Measurements from ENCODE around the gene KRTAP4-11. TPM values are rescaled to one million over a fixed set of nuclear protein-coding genes. Genes with fewer than 3 reads are reported as not detected.
"Not testable (repeated sequence)": the region's sequence is repeated elsewhere in the genome, so short reads cannot be mapped to it uniquely, and the experiment has no call there.

The KRTAP4-11 gene
- total RNA-seq, 2 experiments from 2014 or later, result not detected

GRCh38 chr17:41126412-41126811 is 8.2 kb upstream of the KRTAP4-11 start:
- no peaks in the 10 kb centered on the region for H4K20me1 ChIP-seq (ENCODE audit: insufficient read depth, low read length)
- H3K9me2 ChIP-seq (ENCODE audit: insufficient read depth, low read length), result no peaks in the 10 kb centered on the region
- no peak for DNase-seq (ENCODE audit: low spot score)
- 0 out of 2 replicates have a peak, but pooled peaks cover 6% of the 10 kb centered on the region for H3K9me3 ChIP-seq (ENCODE audit: low read length)
- TF ChIP-seq, protein P1, sequence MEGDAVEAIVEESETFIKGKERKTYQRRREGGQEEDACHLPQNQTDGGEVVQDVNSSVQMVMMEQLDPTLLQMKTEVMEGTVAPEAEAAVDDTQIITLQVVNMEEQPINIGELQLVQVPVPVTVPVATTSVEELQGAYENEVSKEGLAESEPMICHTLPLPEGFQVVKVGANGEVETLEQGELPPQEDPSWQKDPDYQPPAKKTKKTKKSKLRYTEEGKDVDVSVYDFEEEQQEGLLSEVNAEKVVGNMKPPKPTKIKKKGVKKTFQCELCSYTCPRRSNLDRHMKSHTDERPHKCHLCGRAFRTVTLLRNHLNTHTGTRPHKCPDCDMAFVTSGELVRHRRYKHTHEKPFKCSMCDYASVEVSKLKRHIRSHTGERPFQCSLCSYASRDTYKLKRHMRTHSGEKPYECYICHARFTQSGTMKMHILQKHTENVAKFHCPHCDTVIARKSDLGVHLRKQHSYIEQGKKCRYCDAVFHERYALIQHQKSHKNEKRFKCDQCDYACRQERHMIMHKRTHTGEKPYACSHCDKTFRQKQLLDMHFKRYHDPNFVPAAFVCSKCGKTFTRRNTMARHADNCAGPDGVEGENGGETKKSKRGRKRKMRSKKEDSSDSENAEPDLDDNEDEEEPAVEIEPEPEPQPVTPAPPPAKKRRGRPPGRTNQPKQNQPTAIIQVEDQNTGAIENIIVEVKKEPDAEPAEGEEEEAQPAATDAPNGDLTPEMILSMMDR (conservative IDR thresholded peaks at IDR 0.05; ENCODE audit: low read length), result no peak
- TF ChIP-seq EZH2phosphoT487 (IDR thresholded peaks at IDR 0.05; ENCODE audit: borderline replicate concordance, low read depth, low read length), result no peak
- no peaks in the 10 kb centered on the region for H3K4me1 ChIP-seq (ENCODE audit: insufficient read depth, low read length, poor library complexity, severe bottlenecking)
- no peak overlapping the region for H2AFZ ChIP-seq (ENCODE audit: low read length)
- intact Hi-C loops (cut with micrococcal nuclease; ENCODE audit: unreplicated experiment), result no loop called here
- no peak overlapping the region for H3K4me2 ChIP-seq (ENCODE audit: low read length)
- no TSS peak for BruUV-seq (replicated peaks)
- H3K79me2 ChIP-seq (ENCODE audit: insufficient read depth, low read depth, low read length), result no peaks in the 10 kb centered on the region
- ChIA-PET POLR2A (no interaction called here), CTCF (ENCODE audit: unreplicated experiment) (no interaction called here)
- H3K27ac ChIP-seq (ENCODE audit: low read depth, low read length, poor library complexity, severe bottlenecking), result no peak overlapping the region
- no peak overlapping the region for H3K4me3 ChIP-seq (ENCODE audit: low read depth, low read length, poor library complexity, severe bottlenecking)
- no peaks in the 10 kb centered on the region for H3K36me3 ChIP-seq (ENCODE audit: insufficient read depth, low read length)

GRCh38 chr17:41125064-41125463 is 6.9 kb upstream of the KRTAP4-11 start:
- no peak for DNase-seq (ENCODE audit: low spot score)
- H3K79me2 ChIP-seq (ENCODE audit: insufficient read depth, low read depth, low read length), result no peaks in the 10 kb centered on the region
- peaks cover 6% of the 10 kb centered on the region; the same call in 1 of the 2 replicates for H3K9me3 ChIP-seq (ENCODE audit: low read length)
- POLR2A ChIA-PET, result no interaction called here
- H3K4me1 ChIP-seq (ENCODE audit: insufficient read depth, low read length, poor library complexity, severe bottlenecking), result peaks cover 10% of the 10 kb centered on the region
- H3K27ac ChIP-seq (ENCODE audit: low read depth, low read length, poor library complexity, severe bottlenecking), result no peak overlapping the region
- H4K20me1 ChIP-seq (ENCODE audit: insufficient read depth, low read length), result no peaks in the 10 kb centered on the region
- no peaks in the 10 kb centered on the region for H3K36me3 ChIP-seq (ENCODE audit: insufficient read depth, low read length)
- no peak overlapping the region for H3K4me3 ChIP-seq (ENCODE audit: low read depth, low read length, poor library complexity, severe bottlenecking)
- H2AFZ ChIP-seq (ENCODE audit: low read length), result no peak overlapping the region
- no peaks in the 10 kb centered on the region for H3K9me2 ChIP-seq (ENCODE audit: insufficient read depth, low read length)
- TF ChIP-seq, protein P1 (conservative IDR thresholded peaks at IDR 0.05; ENCODE audit: low read length), result no peak
- no peak for TF ChIP-seq EZH2phosphoT487 (IDR thresholded peaks at IDR 0.05; ENCODE audit: borderline replicate concordance, low read depth, low read length)
- H3K4me2 ChIP-seq (ENCODE audit: low read length), result no peak overlapping the region
- CTCF ChIA-PET (ENCODE audit: unreplicated experiment), result no interaction called here
- no TSS peak for BruUV-seq (replicated peaks)
- intact Hi-C loops (cut with micrococcal nuclease; ENCODE audit: unreplicated experiment), result no loop called here

DNA sequence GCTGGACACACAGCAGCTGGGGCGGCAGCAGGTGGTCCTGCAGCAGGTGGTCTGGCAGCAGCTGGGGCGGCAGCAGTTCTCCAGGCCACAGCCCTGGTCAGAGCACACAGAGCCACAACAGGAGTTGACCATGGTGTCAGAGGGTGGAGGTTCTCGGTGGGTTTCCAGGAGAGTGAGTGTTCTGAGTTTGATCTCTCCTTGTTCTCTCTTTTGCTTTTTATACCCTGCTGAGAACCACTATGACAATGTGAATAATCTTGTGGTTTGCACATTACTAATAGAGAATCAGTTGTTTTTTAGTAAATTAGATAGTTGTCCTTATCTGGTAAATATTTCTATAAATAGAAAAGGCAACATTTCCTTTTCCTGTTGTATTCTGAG is 5.8 kb upstream of the KRTAP4-11 start, which contains the start of gene KRTAP4-12:
KRTAP4-12 (minus strand) TSS at position 192 of the 381 bp plus-strand sequence; CDS start at position 132, 60 bp downstream.
- CTCF ChIA-PET (ENCODE audit: unreplicated experiment); H3K4me3 ChIP-seq (ENCODE audit: low read depth, low read length, poor library complexity, severe bottlenecking); H3K27ac ChIP-seq (ENCODE audit: low read depth, low read length, poor library complexity, severe bottlenecking); H3K79me2 ChIP-seq (ENCODE audit: insufficient read depth, low read depth, low read length); H4K20me1 ChIP-seq (ENCODE audit: insufficient read depth, low read length); H3K4me2 ChIP-seq (ENCODE audit: low read length); H3K9me2 ChIP-seq (ENCODE audit: insufficient read depth, low read length); H2AFZ ChIP-seq (ENCODE audit: low read length); BruUV-seq (replicated peaks); DNase-seq (ENCODE audit: low spot score); H3K36me3 ChIP-seq (ENCODE audit: insufficient read depth, low read length): not testable (repeated sequence)
- intact Hi-C loops (cut with micrococcal nuclease; ENCODE audit: unreplicated experiment), result loop anchor here (5.0 kb wide), 1 partner anchor 183 kb away; the partner anchor contains the start of gene KRTAP16-1
- peaks cover 11% of the 10 kb centered on the region; the same call in 1 of the 2 replicates for H3K9me3 ChIP-seq (ENCODE audit: low read length)
- H3K4me1 ChIP-seq (ENCODE audit: insufficient read depth, low read length, poor library complexity, severe bottlenecking), result peaks cover 16% of the 10 kb centered on the region
- POLR2A ChIA-PET, result interaction anchor here (0.6 kb wide), 1 partner anchor 10 kb away, joined by 3 read pairs; no protein-coding TSS in a partner anchor

GRCh38 chr17:41123292-41123990 is 5.3 kb upstream of the KRTAP4-11 start:
- H3K79me2 ChIP-seq (ENCODE audit: insufficient read depth, low read depth, low read length); H3K27ac ChIP-seq (ENCODE audit: low read depth, low read length, poor library complexity, severe bottlenecking); H4K20me1 ChIP-seq (ENCODE audit: insufficient read depth, low read length); H2AFZ ChIP-seq (ENCODE audit: low read length); H3K36me3 ChIP-seq (ENCODE audit: insufficient read depth, low read length); H3K9me2 ChIP-seq (ENCODE audit: insufficient read depth, low read length); H3K4me3 ChIP-seq (ENCODE audit: low read depth, low read length, poor library complexity, severe bottlenecking); BruUV-seq (replicated peaks); CTCF ChIA-PET (ENCODE audit: unreplicated experiment); H3K4me2 ChIP-seq (ENCODE audit: low read length); DNase-seq (ENCODE audit: low spot score): not testable (repeated sequence)
- peaks cover 11% of the 10 kb centered on the region; the same call in 1 of the 2 replicates for H3K9me3 ChIP-seq (ENCODE audit: low read length)
- H3K4me1 ChIP-seq (ENCODE audit: insufficient read depth, low read length, poor library complexity, severe bottlenecking), result peaks cover 16% of the 10 kb centered on the region
- POLR2A ChIA-PET, result interaction anchor here (0.6 kb wide), 1 partner anchor 11 kb away, joined by 3 read pairs; no protein-coding TSS in a partner anchor
- intact Hi-C loops (cut with micrococcal nuclease; ENCODE audit: unreplicated experiment), result loop anchor here (5.0 kb wide), 1 partner anchor 184 kb away; the partner anchor contains the start of gene KRTAP16-1
